Stimulated activated CD4-positive, alpha-beta T cell treated with anti-CD3 and anti-CD28 coated beads, TNF-alpha, amount 100 ng/mL, for 48 hours (primary cell): Measurements from ENCODE around the gene C11orf91.
"Not testable (repeated sequence)": the region's sequence is repeated elsewhere in the genome, so short reads cannot be mapped to it uniquely, and the experiment has no call there.

Source experiments
- DNase-seq, 3 donors: peaks; one replicate each; pipeline ENCODE4 v3.0.0-alpha.2; 2020; ENCODE audit warnings: low read depth in 3 of 3

C11orf91 gene

GRCh38 chr11:33700502-33701271 lies at the start of gene C11orf91:
TSS of gene C11orf91 (minus strand) at chr11:33700826. CDS start at chr11:33700740, 86 bp downstream.
- peak; percentile 83 to 93 (median 88) for DNase-seq

- no peak for DNase-seq
Measured at GRCh38 chr11:33747979-33748378, 47.4 kb upstream of the C11orf91 start.

GRCh38 chr11:33743291-33743690 lies 42.7 kb upstream of the C11orf91 start:
- DNase-seq, result no peak

GRCh38 chr11:33742249-33742851 lies 41.7 kb upstream of the C11orf91 start:
- DNase-seq, result no peak

- DNase-seq, result no peak
Measured at GRCh38 chr11:33741806-33742205, 41.2 kb upstream of the C11orf91 start.

GRCh38 chr11:33737362-33737821 lies 36.8 kb upstream of the C11orf91 start:
- DNase-seq, result no peak

- peak; percentile 80 to 92 (median 83) for DNase-seq
Measured at GRCh38 chr11:33736148-33736812, 35.7 kb upstream of the C11orf91 start, which contains the start of gene CD59. TSS of gene CD59 (minus strand) at chr11:33736423. CDS start at chr11:33722445, 13,978 bp downstream.

- no peak for DNase-seq
Measured at GRCh38 chr11:33735271-33736147, 34.9 kb upstream of the C11orf91 start.

- DNase-seq, result no peak
Measured at GRCh38 chr11:33734441-33735270, 34.0 kb upstream of the C11orf91 start.

GRCh38 chr11:33733980-33734379 lies 33.4 kb upstream of the C11orf91 start:
- no peak for DNase-seq

- DNase-seq, result peak in 2 of 3 donors; percentile 26 to 31
Measured at GRCh38 chr11:33731723-33732531, 31.3 kb upstream of the C11orf91 start.

- no peak for DNase-seq
Measured at GRCh38 chr11:33730716-33731115, 30.1 kb upstream of the C11orf91 start.

- not testable (repeated sequence) for DNase-seq
Measured at GRCh38 chr11:33729072-33729664, 28.5 kb upstream of the C11orf91 start.

- DNase-seq, result not testable (repeated sequence)
Measured at GRCh38 chr11:33727539-33727938, 26.9 kb upstream of the C11orf91 start.

- DNase-seq, result no peak
Measured at GRCh38 chr11:33725496-33725895, 24.9 kb upstream of the C11orf91 start.

GRCh38 chr11:33724644-33725035 lies 24.0 kb upstream of the C11orf91 start:
- DNase-seq, result no peak

GRCh38 chr11:33723238-33723881 lies 22.7 kb upstream of the C11orf91 start:
- DNase-seq, result no peak

- DNase-seq, result peak; percentile 45 to 62 (median 54)
Measured at GRCh38 chr11:33722590-33723234, 22.1 kb upstream of the C11orf91 start.
